Measurements from ENCODE around the gene GPATCH2. TPM values are rescaled to one million over a fixed set of nuclear protein-coding genes. Genes with fewer than 3 reads are reported as not detected.

The GPATCH2 gene
- polyA plus RNA-seq, 1 donor from 2014 or later, result 12.3 TPM

- H3K9me3 ChIP-seq (ENCODE audit: low read length), result no peaks in the 10 kb centered on the region
- H3K27ac ChIP-seq (ENCODE audit: low read length), result no peak overlapping the region
- H3K79me2 ChIP-seq (replicated peaks; ENCODE audit: insufficient read depth, low read length), result no peaks in the 10 kb centered on the region
- no peak overlapping the region for H3K9ac ChIP-seq (ENCODE audit: low read length)
- H3F3A ChIP-seq (ENCODE audit: insufficient read depth, low read length, poor library complexity, severe bottlenecking), result no peaks in the 10 kb centered on the region
- H3K4me3 ChIP-seq (ENCODE audit: low read length), result no peak overlapping the region
- no peaks in the 10 kb centered on the region for H3K36me3 ChIP-seq (ENCODE audit: insufficient read depth, low read length)
- no peaks in the 10 kb centered on the region for H4K20me1 ChIP-seq (ENCODE audit: insufficient read depth)
- no peaks in the 10 kb centered on the region for H3K9me2 ChIP-seq (ENCODE audit: insufficient read depth, low read length)
- no peak overlapping the region for H2AFZ ChIP-seq (ENCODE audit: low read depth, low read length)
- no peaks in the 10 kb centered on the region for H3K27me3 ChIP-seq (ENCODE audit: insufficient read depth, low read depth, low read length)
- no peak overlapping the region for H3K4me2 ChIP-seq (ENCODE audit: low read length)
- no peak for TF ChIP-seq EZH2 (IDR thresholded peaks at IDR 0.05; ENCODE audit: borderline replicate concordance, insufficient read depth, low read length, poor library complexity, severe bottlenecking)
- no peak for TF ChIP-seq TAF1 (IDR thresholded peaks at IDR 0.05; ENCODE audit: low read depth)
- TF ChIP-seq POLR2AphosphoS5 (IDR thresholded peaks at IDR 0.05), result no peak
- TF ChIP-seq SMC3 (conservative IDR thresholded peaks at IDR 0.05; ENCODE audit: poor library complexity), result no peak
- TF ChIP-seq CTCF (IDR thresholded peaks at IDR 0.05; ENCODE audit: poor library complexity, severe bottlenecking), result no peak
- TF ChIP-seq REST (IDR thresholded peaks at IDR 0.05; ENCODE audit: borderline replicate concordance), result no peak
- TF ChIP-seq RAD21 (conservative IDR thresholded peaks at IDR 0.05), result no peak
- TF ChIP-seq MXI1 (conservative IDR thresholded peaks at IDR 0.05; ENCODE audit: poor library complexity, severe bottlenecking), result no peak
These were observed 88.6 kb downstream of the GPATCH2 start for GRCh38 chr1:217542136-217542777.

GRCh38 chr1:217540321-217540720 lies 90.6 kb downstream of the GPATCH2 start:
- Histone ChIP-seq H3K9ac (ENCODE audit: low read length) (no peak overlapping the region), H3K79me2 (replicated peaks; ENCODE audit: insufficient read depth, low read length) (no peaks in the 10 kb centered on the region), H3K4me3 (ENCODE audit: low read length) (no peak overlapping the region), H3K4me2 (ENCODE audit: low read length) (no peak overlapping the region), H4K20me1 (ENCODE audit: insufficient read depth) (no peaks in the 10 kb centered on the region), H3K27me3 (ENCODE audit: insufficient read depth, low read depth, low read length) (no peaks in the 10 kb centered on the region), H3K27ac (ENCODE audit: low read length) (no peak overlapping the region), H3K9me2 (ENCODE audit: insufficient read depth, low read length) (no peaks in the 10 kb centered on the region), H2AFZ (ENCODE audit: low read depth, low read length) (no peak overlapping the region), H3K36me3 (ENCODE audit: insufficient read depth, low read length) (no peaks in the 10 kb centered on the region), H3K9me3 (ENCODE audit: low read length) (no peaks in the 10 kb centered on the region), H3F3A (ENCODE audit: insufficient read depth, low read length, poor library complexity, severe bottlenecking) (no peaks in the 10 kb centered on the region)
- TF ChIP-seq EZH2 (IDR thresholded peaks at IDR 0.05; ENCODE audit: borderline replicate concordance, insufficient read depth, low read length, poor library complexity, severe bottlenecking) (no peak), EP300 (conservative IDR thresholded peaks at IDR 0.05; ENCODE audit: poor library complexity, severe bottlenecking) (no peak), TAF1 (IDR thresholded peaks at IDR 0.05; ENCODE audit: low read depth) (no peak), POLR2AphosphoS5 (IDR thresholded peaks at IDR 0.05) (no peak), MXI1 (conservative IDR thresholded peaks at IDR 0.05; ENCODE audit: poor library complexity, severe bottlenecking) (no peak), SMC3 (conservative IDR thresholded peaks at IDR 0.05; ENCODE audit: poor library complexity) (no peak), CTCF (IDR thresholded peaks at IDR 0.05; ENCODE audit: poor library complexity, severe bottlenecking) (no peak), REST (IDR thresholded peaks at IDR 0.05; ENCODE audit: borderline replicate concordance) (no peak), RAD21 (conservative IDR thresholded peaks at IDR 0.05) (no peak)
